Fibroblast of lung (primary cell): ENCODE measurements around the gene RARRES2. TPM values are rescaled to one million over a fixed set of nuclear protein-coding genes. Genes with fewer than 3 reads are reported as not detected.
"Not testable (repeated sequence)": the region's sequence is repeated elsewhere in the genome, so short reads cannot be mapped to it uniquely, and the experiment has no call there.

Experiments
- DNase-seq, 2 donors: peaks; one replicate each; pipeline versions ENCODE4 v3.0.0 to v3.0.0-alpha.2; 2010; ENCODE audit warnings: low read depth in 2 of 2
- H2AFZ ChIP-seq: 2 replicates; pipeline ENCODE4 v1.5.1; 2012; ENCODE audit warnings: low read length, control low read depth, inconsistent platforms
- H3K27ac ChIP-seq: 2 replicates; pipeline ENCODE4 v1.5.1; 2011; ENCODE audit warnings: low read length, control low read depth; ENCODE audit not compliant: insufficient read depth
- H3K27me3 ChIP-seq: 2 replicates; pipeline ENCODE4 v1.5.1; 2011; ENCODE audit warnings: mild to moderate bottlenecking, low read length; ENCODE audit not compliant: control insufficient read depth, insufficient read depth
- H3K36me3 ChIP-seq: 2 replicates; pipeline ENCODE4 v1.5.1; 2011; ENCODE audit warnings: low read length; ENCODE audit not compliant: control insufficient read depth, insufficient read depth
- H3K4me1 ChIP-seq: 2 replicates; pipeline ENCODE4 v1.5.1; 2011; ENCODE audit warnings: low read length; ENCODE audit not compliant: control insufficient read depth, insufficient read depth; ENCODE audit errors: extremely low read depth
- H3K4me2 ChIP-seq: 2 replicates; pipeline ENCODE4 v1.5.1; 2011; ENCODE audit warnings: low read length, control low read depth; ENCODE audit not compliant: insufficient read depth; ENCODE audit errors: extremely low read depth
- H3K4me3 ChIP-seq, 4 experiments: fragments of 200-600 bp in 1 of 4; sonication (generic) in 1 of 4; replicated peaks in 1 of 4; 2 replicates each; pipeline ENCODE4 v1.5.1; 2011 to 2016; ENCODE audit warnings: low read length in 4 of 4, low read depth in 3 of 4, mild to moderate bottlenecking in 3 of 4, control low read depth in 2 of 4, inconsistent platforms in 1 of 4, mixed read lengths in 1 of 4; ENCODE audit not compliant: insufficient read depth in 1 of 4; ENCODE audit errors: control extremely low read depth in 1 of 4
- H3K79me2 ChIP-seq: 2 replicates; pipeline ENCODE4 v1.5.1; 2012; ENCODE audit warnings: mild to moderate bottlenecking, low read length, inconsistent platforms; ENCODE audit not compliant: control insufficient read depth, insufficient read depth
- H3K9ac ChIP-seq: 2 replicates; pipeline ENCODE4 v1.5.1; 2011; ENCODE audit warnings: mild to moderate bottlenecking, low read length, control low read depth; ENCODE audit not compliant: insufficient read depth
- H3K9me3 ChIP-seq: 2 replicates; pipeline ENCODE4 v1.5.1; 2012; ENCODE audit warnings: low read depth, low read length; ENCODE audit not compliant: control insufficient read depth, insufficient read depth
- H4K20me1 ChIP-seq: 2 replicates; pipeline ENCODE4 v1.5.1; 2011; ENCODE audit warnings: low read length; ENCODE audit not compliant: control insufficient read depth, insufficient read depth; ENCODE audit errors: extremely low read depth
- EZH2 ChIP-seq: IDR thresholded peaks from 2 replicates; pipeline ENCODE4 v1.5.1; 2012; ENCODE audit warnings: low read length, control low read depth, mild to moderate bottlenecking; ENCODE audit errors: missing control alignments
- polyA plus RNA-seq, 2 donors: library from polyadenylated mRNA; depleted of rRNA in 1 of 2; stranded (reverse) in 1 of 2; unstranded in 1 of 2; fragments of >200 nt; gene quantifications; 2 replicates each; pipeline ENCODE4 v1.2.1, GENCODE V29; 2011 to 2012; ENCODE audit warnings: missing spikeins in 1 of 2
- total RNA-seq: library from RNA; depleted of rRNA; stranded (reverse); fragments of >200 nt; gene quantifications from 2 replicates; pipeline ENCODE4 v1.2.1, GENCODE V29; 2014
- TF ChIP-seq, protein P1 (sequence below), 2 donors: IDR thresholded peaks in 1 of 2; conservative IDR thresholded peaks in 1 of 2; 1 replicate in 1 of 2; 2 replicates in 1 of 2; pipeline ENCODE4 v1.5.1; 2011 to 2012; ENCODE audit warnings: low read length in 2 of 2, control low read depth in 1 of 2, inconsistent platforms in 1 of 2, low read depth in 1 of 2, mild to moderate bottlenecking in 1 of 2

The RARRES2 gene
- total and polyA plus RNA-seq, 2 donors (not counting 1 experiment from before 2014, with no cell fraction given), result 65.6 to 67.0 TPM

GRCh38 chr7:150313870-150314269, 27.6 kb downstream of the RARRES2 start:
- Histone ChIP-seq H3K27ac (no peak overlapping the region), H3K4me1 (no peaks in the 10 kb centered on the region), H2AFZ (no peak overlapping the region), H3K36me3 (no peaks in the 10 kb centered on the region), H3K27me3 (no peaks in the 10 kb centered on the region), H3K9me3 (no peaks in the 10 kb centered on the region), H3K4me3 (no peak overlapping the region), H3K9ac (no peak overlapping the region), H3K79me2 (no peaks in the 10 kb centered on the region), H4K20me1 (no peaks in the 10 kb centered on the region), H3K4me2 (no peak overlapping the region)
- TF ChIP-seq, protein P1, sequence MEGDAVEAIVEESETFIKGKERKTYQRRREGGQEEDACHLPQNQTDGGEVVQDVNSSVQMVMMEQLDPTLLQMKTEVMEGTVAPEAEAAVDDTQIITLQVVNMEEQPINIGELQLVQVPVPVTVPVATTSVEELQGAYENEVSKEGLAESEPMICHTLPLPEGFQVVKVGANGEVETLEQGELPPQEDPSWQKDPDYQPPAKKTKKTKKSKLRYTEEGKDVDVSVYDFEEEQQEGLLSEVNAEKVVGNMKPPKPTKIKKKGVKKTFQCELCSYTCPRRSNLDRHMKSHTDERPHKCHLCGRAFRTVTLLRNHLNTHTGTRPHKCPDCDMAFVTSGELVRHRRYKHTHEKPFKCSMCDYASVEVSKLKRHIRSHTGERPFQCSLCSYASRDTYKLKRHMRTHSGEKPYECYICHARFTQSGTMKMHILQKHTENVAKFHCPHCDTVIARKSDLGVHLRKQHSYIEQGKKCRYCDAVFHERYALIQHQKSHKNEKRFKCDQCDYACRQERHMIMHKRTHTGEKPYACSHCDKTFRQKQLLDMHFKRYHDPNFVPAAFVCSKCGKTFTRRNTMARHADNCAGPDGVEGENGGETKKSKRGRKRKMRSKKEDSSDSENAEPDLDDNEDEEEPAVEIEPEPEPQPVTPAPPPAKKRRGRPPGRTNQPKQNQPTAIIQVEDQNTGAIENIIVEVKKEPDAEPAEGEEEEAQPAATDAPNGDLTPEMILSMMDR (conservative IDR thresholded peaks at IDR 0.05 in 1 of 2, IDR thresholded peaks at IDR 0.05 in 1 of 2; ENCODE audit: low read depth in 1 of 2, low read length in 2 of 2), result no peak
- TF ChIP-seq EZH2, result no peak
- DNase-seq, result no peak

GRCh38 chr7:150313367-150313809, 28.0 kb downstream of the RARRES2 start:
- no peaks in the 10 kb centered on the region for H3K27me3 ChIP-seq
- H3K4me2 ChIP-seq, result no peak overlapping the region
- no peak overlapping the region for H2AFZ ChIP-seq
- H3K79me2 ChIP-seq, result no peaks in the 10 kb centered on the region
- no peak for DNase-seq
- no peak overlapping the region for H3K9ac ChIP-seq
- no peaks in the 10 kb centered on the region for H3K9me3 ChIP-seq
- H3K4me3 ChIP-seq, result no peak overlapping the region
- H4K20me1 ChIP-seq, result no peaks in the 10 kb centered on the region
- H3K4me1 ChIP-seq, result no peaks in the 10 kb centered on the region
- no peaks in the 10 kb centered on the region for H3K36me3 ChIP-seq
- TF ChIP-seq, protein P1 (conservative IDR thresholded peaks at IDR 0.05 in 1 of 2, IDR thresholded peaks at IDR 0.05 in 1 of 2; ENCODE audit: low read depth in 1 of 2, low read length in 2 of 2), result no peak
- no peak for TF ChIP-seq EZH2
- H3K27ac ChIP-seq, result no peak overlapping the region

GRCh38 chr7:150312649-150313366, 28.6 kb downstream of the RARRES2 start:
- DNase-seq, result peak; percentile 34 to 77
- H3K4me1 ChIP-seq, H3K27me3 ChIP-seq, H3K4me3 ChIP-seq, H3K9ac ChIP-seq, H2AFZ ChIP-seq, H3K36me3 ChIP-seq, H3K79me2 ChIP-seq, H3K4me2 ChIP-seq, H3K27ac ChIP-seq, H3K9me3 ChIP-seq, H4K20me1 ChIP-seq: not testable (repeated sequence)
